ENCODE data around the gene CEACAM6.

CEACAM6 gene

GRCh38 chr19:41792513-41793413, 37.4 kb downstream of the CEACAM6 start:
- Histone ChIP-seq H3K4me2 (no peak overlapping the region), H3K4me3 (no peak overlapping the region), H3K27me3 (no peaks in the 10 kb centered on the region), H4K20me1 (no peaks in the 10 kb centered on the region), H3K9ac (no peak overlapping the region), H3K36me3 (no peaks in the 10 kb centered on the region), H3K9me3 (no peaks in the 10 kb centered on the region), H3K27ac (no peak overlapping the region), H3K4me1 (peaks cover 17% of the 10 kb centered on the region)
- no peak for TF ChIP-seq Cebpa-rat (IDR thresholded peaks at IDR 0.05)

- H3K4me1 ChIP-seq = peaks cover 20% of the 10 kb centered on the region
- no peaks in the 10 kb centered on the region for H3K27me3 ChIP-seq
- no peaks in the 10 kb centered on the region for H4K20me1 ChIP-seq
- no peak overlapping the region for H3K27ac ChIP-seq
- no peak overlapping the region for H3K9ac ChIP-seq
- no peaks in the 10 kb centered on the region for H3K36me3 ChIP-seq
- TF ChIP-seq Cebpa-rat (IDR thresholded peaks at IDR 0.05) = no peak
- H3K4me2 ChIP-seq = no peak overlapping the region
- no peaks in the 10 kb centered on the region for H3K9me3 ChIP-seq
- no peak overlapping the region for H3K4me3 ChIP-seq
Observed at GRCh38 chr19:41793414-41793727, 38.0 kb downstream of the CEACAM6 start.

- H3K4me1 ChIP-seq = peaks cover 31% of the 10 kb centered on the region
- no peak for TF ChIP-seq Cebpa-rat (IDR thresholded peaks at IDR 0.05)
- H3K9me3 ChIP-seq = no peaks in the 10 kb centered on the region
- H3K27ac ChIP-seq = no peak overlapping the region
- no peaks in the 10 kb centered on the region for H3K27me3 ChIP-seq
- no peaks in the 10 kb centered on the region for H4K20me1 ChIP-seq
- peak overlapping the region; percentile 40; the same call in 1 of the 2 replicates for H3K4me2 ChIP-seq
- no peaks in the 10 kb centered on the region for H3K36me3 ChIP-seq
- H3K4me3 ChIP-seq = no peak overlapping the region
- no peak overlapping the region for H3K9ac ChIP-seq
Observed at GRCh38 chr19:41795031-41795461, 39.7 kb downstream of the CEACAM6 start.

GRCh38 chr19:41796362-41796761, 41.0 kb downstream of the CEACAM6 start, which contains the start of gene CEACAM3:
TSS of gene CEACAM3 (plus strand) at chr19:41796587. CDS start at chr19:41796678, 91 bp downstream.
- H4K20me1 ChIP-seq = no peaks in the 10 kb centered on the region
- H3K27me3 ChIP-seq = no peaks in the 10 kb centered on the region
- H3K9me3 ChIP-seq = peaks cover 10% of the 10 kb centered on the region
- H3K4me3 ChIP-seq = no peak within 1 kb of the TSS
- peak within 1 kb of the TSS; percentile 7; the same call in 1 of the 2 replicates for H3K9ac ChIP-seq
- peaks cover 42% of the 10 kb centered on the region for H3K4me1 ChIP-seq
- TF ChIP-seq Cebpa-rat (IDR thresholded peaks at IDR 0.05) = no peak
- no peaks in the 10 kb centered on the region for H3K36me3 ChIP-seq
- H3K4me2 ChIP-seq = no peak within 1 kb of the TSS
- H3K27ac ChIP-seq = no peak within 1 kb of the TSS

- Histone ChIP-seq H3K9ac (no peak overlapping the region), H3K36me3 (no peaks in the 10 kb centered on the region), H3K4me3 (no peak overlapping the region), H3K27ac (no peak overlapping the region), H3K4me1 (peaks cover 47% of the 10 kb centered on the region), H3K27me3 (no peaks in the 10 kb centered on the region), H3K9me3 (peaks cover 13% of the 10 kb centered on the region), H3K4me2 (no peak overlapping the region), H4K20me1 (no peaks in the 10 kb centered on the region)
- no peak for TF ChIP-seq Cebpa-rat (IDR thresholded peaks at IDR 0.05)
Observed at GRCh38 chr19:41796901-41797300, 41.6 kb downstream of the CEACAM6 start.

- TF ChIP-seq Cebpa-rat (IDR thresholded peaks at IDR 0.05) = no peak
- Histone ChIP-seq H3K9ac (peak overlapping the region; percentile 40; the same call in 1 of the 2 replicates), H4K20me1 (no peaks in the 10 kb centered on the region), H3K9me3 (peaks cover 13% of the 10 kb centered on the region), H3K4me2 (peak overlapping the region; percentile 81), H3K4me3 (no peak overlapping the region), H3K4me1 (peaks cover 66% of the 10 kb centered on the region), H3K27ac (peak overlapping the region; percentile 67), H3K36me3 (no peaks in the 10 kb centered on the region), H3K27me3 (no peaks in the 10 kb centered on the region)
Observed at GRCh38 chr19:41799444-41800000, 44.2 kb downstream of the CEACAM6 start.

- H3K9me3 ChIP-seq = peaks cover 13% of the 10 kb centered on the region
- peak overlapping the region; percentile 56 for H3K4me2 ChIP-seq
- no peaks in the 10 kb centered on the region for H3K36me3 ChIP-seq
- TF ChIP-seq Cebpa-rat (IDR thresholded peaks at IDR 0.05) = no peak
- no peaks in the 10 kb centered on the region for H3K27me3 ChIP-seq
- H4K20me1 ChIP-seq = no peaks in the 10 kb centered on the region
- H3K4me3 ChIP-seq = no peak overlapping the region
- H3K4me1 ChIP-seq = peaks cover 61% of the 10 kb centered on the region
- no peak overlapping the region for H3K9ac ChIP-seq
- H3K27ac ChIP-seq = 0 out of 2 replicates have a peak overlapping the region, but pooled peaks have one; percentile 40
Observed at GRCh38 chr19:41801031-41801430, 45.7 kb downstream of the CEACAM6 start.

GRCh38 chr19:41801792-41802211, 46.5 kb downstream of the CEACAM6 start:
- no peaks in the 10 kb centered on the region for H4K20me1 ChIP-seq
- 0 out of 2 replicates have a peak overlapping the region, but pooled peaks have one; percentile 39 for H3K27ac ChIP-seq
- H3K4me2 ChIP-seq = peak overlapping the region; percentile 56
- no peak overlapping the region for H3K9ac ChIP-seq
- H3K27me3 ChIP-seq = no peaks in the 10 kb centered on the region
- no peak overlapping the region for H3K4me3 ChIP-seq
- H3K4me1 ChIP-seq = peaks cover 61% of the 10 kb centered on the region
- H3K36me3 ChIP-seq = no peaks in the 10 kb centered on the region
- H3K9me3 ChIP-seq = peaks cover 13% of the 10 kb centered on the region
- no peak for TF ChIP-seq Cebpa-rat (IDR thresholded peaks at IDR 0.05)

GRCh38 chr19:41802770-41803169, 47.4 kb downstream of the CEACAM6 start:
- Histone ChIP-seq H3K36me3 (no peaks in the 10 kb centered on the region), H4K20me1 (no peaks in the 10 kb centered on the region), H3K27ac (peak overlapping the region; percentile 39; the same call in 1 of the 2 replicates), H3K27me3 (no peaks in the 10 kb centered on the region), H3K4me2 (peak overlapping the region; percentile 56), H3K4me3 (no peak overlapping the region), H3K9me3 (peaks cover 13% of the 10 kb centered on the region), H3K4me1 (peaks cover 59% of the 10 kb centered on the region), H3K9ac (peak overlapping the region; percentile 20; the same call in 1 of the 2 replicates)
- no peak for TF ChIP-seq Cebpa-rat (IDR thresholded peaks at IDR 0.05)

GRCh38 chr19:41804336-41804735, 49.0 kb downstream of the CEACAM6 start:
- no peak overlapping the region for H3K9ac ChIP-seq
- H3K27me3 ChIP-seq = no peaks in the 10 kb centered on the region
- no peak for TF ChIP-seq Cebpa-rat (IDR thresholded peaks at IDR 0.05)
- H4K20me1 ChIP-seq = no peaks in the 10 kb centered on the region
- H3K9me3 ChIP-seq = peaks cover 13% of the 10 kb centered on the region
- no peak overlapping the region for H3K4me2 ChIP-seq
- no peaks in the 10 kb centered on the region for H3K36me3 ChIP-seq
- H3K4me3 ChIP-seq = no peak overlapping the region
- no peak overlapping the region for H3K27ac ChIP-seq
- peaks cover 57% of the 10 kb centered on the region for H3K4me1 ChIP-seq
